ENCODE data around the gene PHF21B.

PHF21B gene

GRCh38 chr22:44891791-44892190 is 118.0 kb downstream of the PHF21B start:
- H3K36me3 ChIP-seq = peaks cover 64% of the 10 kb centered on the region
- no peak overlapping the region for H3K4me3 ChIP-seq (ENCODE audit: low read depth, low read length)
- no peak for DNase-seq
- no peak overlapping the region for H3K27ac ChIP-seq
- H3K9me3 ChIP-seq (ENCODE audit: severe bottlenecking) = no peaks in the 10 kb centered on the region
- no peak for TF ChIP-seq CTCF (IDR thresholded peaks at IDR 0.05; ENCODE audit: low read depth, low read length)
- no peaks in the 10 kb centered on the region for H3K27me3 ChIP-seq (ENCODE audit: insufficient read depth, low read depth, severe bottlenecking)

GRCh38 chr22:44891293-44891747 is 118.5 kb downstream of the PHF21B start:
- no peak overlapping the region for H3K27ac ChIP-seq
- no peaks in the 10 kb centered on the region for H3K27me3 ChIP-seq (ENCODE audit: insufficient read depth, low read depth, severe bottlenecking)
- TF ChIP-seq CTCF (IDR thresholded peaks at IDR 0.05; ENCODE audit: low read depth, low read length) = no peak
- no peak for DNase-seq
- no peak overlapping the region for H3K4me3 ChIP-seq (ENCODE audit: low read depth, low read length)
- no peaks in the 10 kb centered on the region for H3K9me3 ChIP-seq (ENCODE audit: severe bottlenecking)
- peaks cover 66% of the 10 kb centered on the region for H3K36me3 ChIP-seq

GRCh38 chr22:44890416-44891292 is 119.2 kb downstream of the PHF21B start:
- H3K27ac ChIP-seq = no peak overlapping the region
- no peak for DNase-seq
- TF ChIP-seq CTCF (IDR thresholded peaks at IDR 0.05; ENCODE audit: low read depth, low read length) = no peak
- H3K4me3 ChIP-seq (ENCODE audit: low read depth, low read length) = no peak overlapping the region
- no peaks in the 10 kb centered on the region for H3K27me3 ChIP-seq (ENCODE audit: insufficient read depth, low read depth, severe bottlenecking)
- peaks cover 65% of the 10 kb centered on the region for H3K36me3 ChIP-seq
- no peaks in the 10 kb centered on the region for H3K9me3 ChIP-seq (ENCODE audit: severe bottlenecking)

GRCh38 chr22:44889255-44889878 is 120.4 kb downstream of the PHF21B start:
- no peaks in the 10 kb centered on the region for H3K9me3 ChIP-seq (ENCODE audit: severe bottlenecking)
- peak; percentile 11; the same call in 1 of the 2 replicates for TF ChIP-seq CTCF (IDR thresholded peaks at IDR 0.05; ENCODE audit: low read depth, low read length)
- no peak overlapping the region for H3K4me3 ChIP-seq (ENCODE audit: low read depth, low read length)
- peaks cover 65% of the 10 kb centered on the region for H3K36me3 ChIP-seq
- H3K27me3 ChIP-seq (ENCODE audit: insufficient read depth, low read depth, severe bottlenecking) = no peaks in the 10 kb centered on the region
- no peak for DNase-seq
- H3K27ac ChIP-seq = no peak overlapping the region

GRCh38 chr22:44888491-44889254 is 121.1 kb downstream of the PHF21B start:
- no peak for TF ChIP-seq CTCF (IDR thresholded peaks at IDR 0.05; ENCODE audit: low read depth, low read length)
- H3K27me3 ChIP-seq (ENCODE audit: insufficient read depth, low read depth, severe bottlenecking) = no peaks in the 10 kb centered on the region

More at GRCh38 chr22:44888491-44889254, 121.1 kb downstream of the PHF21B start:
- Histone ChIP-seq H3K9me3 (ENCODE audit: severe bottlenecking) (no peaks in the 10 kb centered on the region), H3K36me3 (peaks cover 63% of the 10 kb centered on the region), H3K27ac (no peak overlapping the region), H3K4me3 (ENCODE audit: low read depth, low read length) (no peak overlapping the region)
- DNase-seq = no peak
